GM21737 (cell line): ENCODE results near the gene CACNA1B.

Experiments
- ATAC-seq: cut with Tn5 transposase; IDR thresholded peaks from one replicate; pipeline ENCODE4 v1.9.1; 2021; ENCODE audit warnings: mild to moderate bottlenecking, moderate library complexity; ENCODE audit not compliant: unreplicated experiment

The CACNA1B gene

DNA sequence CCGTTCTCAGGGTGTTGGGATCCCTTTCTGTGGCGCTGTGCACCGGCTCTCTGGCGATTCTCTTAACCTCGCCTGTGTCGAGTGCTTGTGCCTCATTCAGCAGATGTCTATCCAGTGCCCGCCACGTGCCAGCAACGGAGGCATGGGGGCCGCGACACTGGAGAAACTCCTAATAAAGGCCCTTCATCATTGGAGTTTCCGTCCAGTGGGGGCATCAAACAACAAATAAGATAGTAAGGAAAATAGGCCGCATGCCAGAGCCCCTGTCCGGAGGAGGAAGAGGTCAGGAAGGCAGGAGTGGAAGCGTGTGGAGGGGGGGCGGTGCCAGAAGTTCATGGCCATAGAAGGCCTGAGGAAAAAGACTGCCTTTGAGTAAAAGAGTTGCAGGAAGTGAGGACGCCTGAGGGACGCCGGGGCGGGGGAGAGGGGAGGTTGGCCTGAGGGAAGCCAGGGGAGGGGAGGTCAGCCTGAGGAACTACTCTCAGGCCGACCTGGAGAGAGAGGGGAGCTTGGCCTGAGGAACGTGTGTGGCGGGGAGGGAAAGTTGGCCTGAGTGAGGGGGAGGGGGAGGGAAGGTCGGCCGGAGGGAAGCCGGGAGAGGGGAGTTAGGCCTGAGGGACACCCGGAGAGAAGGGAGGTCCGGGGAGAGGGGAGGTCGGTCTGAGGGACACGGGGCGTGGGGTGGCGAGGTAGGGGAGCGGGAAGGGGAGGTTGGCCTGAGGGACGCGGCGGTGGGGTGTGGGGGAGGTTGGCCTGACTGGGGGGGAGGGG lies 82.2 kb downstream of the CACNA1B start:
- no peak for ATAC-seq

DNA sequence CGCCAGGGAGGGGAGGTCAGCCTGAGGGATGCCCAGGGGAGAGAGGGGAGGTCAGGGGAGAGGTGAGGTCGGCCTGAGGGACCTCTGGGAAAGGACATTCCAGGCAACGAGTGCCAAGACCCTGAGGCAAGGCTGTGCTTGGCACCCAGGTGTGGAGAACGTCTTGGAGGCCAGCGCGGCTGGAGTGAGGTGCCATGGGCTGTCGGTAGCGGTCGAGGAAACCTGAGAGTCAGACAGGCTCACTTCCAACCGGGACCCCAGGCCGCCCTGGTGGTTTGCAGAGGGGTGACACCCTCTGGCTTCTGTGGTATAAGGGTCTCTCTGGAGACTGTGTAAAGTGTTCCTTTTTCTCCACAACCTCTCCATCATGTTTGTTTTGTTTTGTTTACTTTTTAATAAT lies 82.9 kb downstream of the CACNA1B start:
- ATAC-seq = no peak

GRCh38 chr9:137963525-137963924 lies 85.9 kb downstream of the CACNA1B start:
- no peak for ATAC-seq

DNA sequence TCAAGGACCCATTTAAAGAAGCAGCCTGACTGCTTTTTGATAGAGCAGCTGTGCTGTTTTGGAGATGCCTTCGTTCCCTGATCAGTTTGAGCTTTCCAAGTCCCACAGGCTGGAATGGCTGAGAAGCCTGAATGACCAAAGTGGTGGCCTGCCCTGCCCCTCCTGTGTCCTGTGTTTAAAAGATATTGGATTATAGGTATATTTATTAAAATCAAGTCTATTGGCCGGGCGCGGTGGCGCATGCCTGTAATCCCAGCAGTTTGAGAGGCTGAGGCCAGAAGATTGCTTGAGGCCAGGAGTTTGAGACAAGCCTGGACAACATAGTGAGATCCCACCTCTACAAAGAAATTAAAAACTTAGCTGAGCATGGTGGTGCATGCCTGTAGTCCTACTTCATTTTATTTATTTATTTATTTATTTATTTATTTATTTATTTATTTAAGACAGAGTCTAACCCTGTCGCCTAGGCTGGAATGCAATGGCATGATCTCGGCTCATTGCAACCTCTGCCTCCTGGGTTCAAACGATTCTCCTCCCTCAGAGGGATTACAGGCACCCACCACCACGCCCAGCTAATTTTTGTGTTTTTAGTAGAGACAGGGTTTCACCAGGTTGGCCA lies 87.7 kb downstream of the CACNA1B start:
- ATAC-seq = no peak

- no peak for ATAC-seq
Observed at GRCh38 chr9:137967280-137967953, 89.8 kb downstream of the CACNA1B start.

DNA sequence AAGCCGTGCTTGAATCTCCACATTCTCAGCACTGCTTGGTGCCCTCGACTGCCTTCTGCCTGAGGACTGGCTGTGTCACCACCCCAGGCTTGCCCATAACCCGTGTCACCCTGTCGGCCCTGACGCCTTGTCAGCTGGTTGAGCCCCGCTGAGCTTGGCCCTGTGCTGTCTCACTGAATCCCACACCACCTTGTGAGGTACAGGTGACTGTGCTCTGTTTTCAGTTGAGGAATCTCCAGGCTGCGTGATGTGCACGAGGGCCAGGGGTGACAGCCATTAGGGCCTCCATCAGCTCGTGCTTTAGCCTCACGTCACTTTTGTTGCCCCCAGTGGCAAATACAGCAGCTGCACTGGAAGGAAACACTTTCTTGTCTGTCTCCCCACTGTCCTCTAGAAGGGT lies 90.7 kb downstream of the CACNA1B start:
- no peak for ATAC-seq

DNA sequence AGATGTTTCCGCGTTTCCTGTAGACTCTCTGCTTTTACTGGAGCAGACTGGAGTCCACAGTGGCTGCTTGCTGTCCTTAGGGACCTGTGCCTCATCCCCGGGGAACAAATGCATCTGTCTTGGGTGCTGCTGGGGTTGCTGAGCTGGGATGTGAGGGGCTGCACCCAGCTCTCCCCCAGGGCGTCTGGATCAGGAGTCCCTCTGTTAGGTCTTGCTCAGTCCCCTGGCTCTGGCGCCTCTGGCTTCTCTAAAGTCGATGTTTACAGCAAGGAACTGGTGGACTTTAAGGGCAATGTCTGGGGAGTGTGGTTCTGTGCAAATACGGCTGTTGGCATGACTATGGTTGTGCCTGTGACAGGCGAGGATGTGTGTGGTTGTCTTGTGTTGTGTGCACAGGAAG lies 91.4 kb downstream of the CACNA1B start:
- ATAC-seq = no peak

DNA sequence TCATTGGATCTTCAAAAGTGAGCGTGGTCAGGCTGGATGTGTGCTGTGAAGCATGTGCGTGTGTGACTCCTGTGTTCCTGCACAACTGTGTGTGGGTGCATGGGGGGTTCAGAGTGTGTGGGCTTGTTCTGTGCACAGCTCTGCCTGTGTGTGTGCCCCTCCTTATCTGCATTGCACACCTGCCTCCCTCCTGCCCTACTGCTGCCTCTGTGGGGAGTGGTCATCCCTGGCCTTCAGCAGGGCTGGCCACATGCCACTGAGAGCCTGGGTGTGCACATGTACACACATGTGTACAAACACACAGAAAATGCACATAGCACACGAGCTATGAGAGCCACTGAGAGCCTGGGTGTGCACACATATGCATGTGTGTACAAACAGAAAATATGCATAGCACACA lies 92.1 kb downstream of the CACNA1B start:
- no peak for ATAC-seq

GRCh38 chr9:137970098-137970497 lies 92.5 kb downstream of the CACNA1B start:
- no peak for ATAC-seq

DNA sequence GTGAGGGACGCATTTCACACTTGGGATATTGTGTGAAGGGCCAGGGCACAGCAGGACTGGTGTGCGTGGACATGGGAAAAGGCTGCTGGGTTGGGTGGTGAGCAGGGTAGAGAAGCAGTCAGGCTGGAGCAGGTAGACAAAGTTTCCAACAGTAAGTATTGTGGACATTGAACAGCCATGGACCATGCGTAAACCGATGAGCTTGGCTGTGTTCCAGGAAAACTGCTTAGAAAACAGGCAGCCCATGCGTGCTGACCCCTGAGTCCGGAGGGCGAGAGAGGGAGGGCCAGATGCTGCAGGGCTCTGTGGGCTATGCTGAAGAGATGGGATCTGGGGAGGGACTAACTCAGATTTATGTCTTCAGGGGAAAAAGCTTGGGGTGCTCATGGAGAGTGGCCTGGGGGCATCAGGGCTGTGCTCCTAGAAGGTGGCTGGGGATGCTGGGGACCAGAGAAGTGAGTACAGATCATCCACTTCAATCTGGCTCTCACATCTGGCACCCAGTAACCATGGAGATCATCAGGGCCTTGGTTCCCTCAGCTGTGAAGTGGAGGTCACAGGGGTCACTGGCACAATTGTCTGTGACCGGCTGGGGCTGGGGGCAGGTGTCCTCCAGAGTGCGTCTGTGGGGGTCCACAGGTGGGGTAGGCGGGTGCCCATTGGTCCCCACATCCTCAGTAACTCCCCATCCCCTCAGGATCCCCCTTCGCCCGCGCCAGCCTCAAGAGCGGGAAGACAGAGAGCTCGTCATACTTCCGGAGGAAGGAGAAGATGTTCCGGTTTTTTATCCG lies 93.3 kb downstream of the CACNA1B start:
- no peak for ATAC-seq

- no peak for ATAC-seq
Observed at GRCh38 chr9:137971477-137972138, 94.0 kb downstream of the CACNA1B start.

GRCh38 chr9:137972355-137972987 lies 94.9 kb downstream of the CACNA1B start:
- ATAC-seq = no peak

GRCh38 chr9:137972988-137973470 lies 95.4 kb downstream of the CACNA1B start:
- no peak for ATAC-seq

- ATAC-seq = no peak
Observed at GRCh38 chr9:137973829-137974416, 96.3 kb downstream of the CACNA1B start.

DNA sequence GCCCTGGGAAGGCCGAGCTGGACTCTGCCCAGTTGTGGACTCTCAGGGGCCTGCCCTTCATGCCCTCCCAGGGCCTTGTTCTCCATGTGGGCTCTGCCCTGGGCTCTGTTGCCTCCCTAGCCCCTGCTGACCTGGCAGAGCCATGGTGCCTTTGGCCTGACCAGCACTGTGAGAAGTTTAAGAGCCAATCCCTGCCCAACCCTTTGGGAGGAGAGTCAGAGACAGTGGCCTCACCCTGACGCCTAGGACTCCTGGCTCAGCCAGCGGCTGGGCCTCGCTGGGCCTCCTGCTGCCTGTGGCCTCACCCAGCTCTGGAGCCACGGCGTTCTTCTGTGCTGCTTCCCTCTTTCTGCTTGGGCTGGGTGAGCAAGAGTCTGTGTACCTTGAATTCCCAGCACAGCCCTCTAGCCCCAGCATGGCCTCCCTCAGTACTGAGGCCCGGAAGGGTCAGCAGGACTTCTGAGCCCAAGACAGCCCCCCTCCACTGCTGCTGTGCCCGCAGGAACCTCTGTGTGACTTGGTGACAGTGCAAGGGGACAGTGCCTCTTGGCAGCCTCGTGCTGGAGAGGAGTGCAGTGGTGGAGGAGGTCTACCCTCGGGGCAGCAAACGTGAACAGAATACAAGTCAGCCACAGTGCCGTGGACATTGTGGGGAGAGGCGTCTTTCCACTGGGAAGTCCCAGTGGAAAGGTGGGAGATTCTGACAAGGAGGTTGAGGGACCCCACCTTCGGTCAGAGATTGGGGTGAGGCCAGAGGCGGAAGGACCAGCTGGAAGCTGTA lies 97.4 kb downstream of the CACNA1B start:
- ATAC-seq = no peak

DNA sequence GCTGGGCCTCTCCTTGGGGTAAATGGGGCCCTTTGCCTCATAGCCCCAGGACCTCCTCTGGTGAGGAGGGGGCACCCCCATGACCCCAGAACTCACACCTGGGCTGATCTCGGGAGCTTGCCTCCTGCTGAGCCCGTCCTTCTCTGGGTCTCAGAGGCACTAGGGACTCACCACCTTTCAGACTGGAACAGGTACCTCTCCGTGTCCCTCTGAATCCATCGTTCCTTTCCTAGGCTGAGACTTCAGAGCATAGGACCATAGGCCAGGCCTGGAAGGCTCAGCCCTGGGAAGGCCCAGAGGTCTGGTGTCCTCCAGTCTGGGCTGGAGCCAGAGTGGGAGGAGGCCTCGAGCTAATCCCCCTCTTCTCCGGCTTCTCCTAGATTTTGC lies 97.9 kb downstream of the CACNA1B start:
- ATAC-seq = no peak

DNA sequence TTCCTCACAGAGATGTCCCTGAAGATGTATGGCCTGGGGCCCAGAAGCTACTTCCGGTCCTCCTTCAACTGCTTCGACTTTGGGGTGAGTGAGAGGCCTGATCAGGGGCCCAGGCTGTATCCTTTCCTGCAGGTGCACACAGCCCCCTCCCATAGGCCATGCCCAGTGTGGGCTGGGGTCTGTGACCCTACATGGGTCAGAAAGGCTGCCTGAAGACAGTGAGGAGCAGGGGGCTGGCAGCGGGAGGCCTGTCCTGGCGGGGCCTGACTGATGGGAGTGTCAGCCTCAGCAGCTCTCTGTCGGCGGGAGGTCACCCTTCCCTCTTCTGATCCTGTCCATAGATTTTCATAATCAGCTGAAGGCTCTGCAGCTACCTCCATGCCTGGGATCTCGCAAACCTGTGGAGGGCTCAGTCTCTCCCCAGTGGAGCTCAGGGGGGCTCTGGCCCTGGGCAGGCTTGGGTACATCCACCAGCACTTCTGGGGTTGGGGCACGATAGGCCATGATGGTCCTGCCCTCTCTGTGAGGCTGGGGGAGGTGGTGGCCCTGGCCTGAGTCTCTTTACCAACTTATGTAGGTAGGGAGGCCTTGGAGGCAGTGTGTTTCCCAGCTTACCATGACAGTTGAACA lies 98.5 kb downstream of the CACNA1B start:
- ATAC-seq = no peak

DNA sequence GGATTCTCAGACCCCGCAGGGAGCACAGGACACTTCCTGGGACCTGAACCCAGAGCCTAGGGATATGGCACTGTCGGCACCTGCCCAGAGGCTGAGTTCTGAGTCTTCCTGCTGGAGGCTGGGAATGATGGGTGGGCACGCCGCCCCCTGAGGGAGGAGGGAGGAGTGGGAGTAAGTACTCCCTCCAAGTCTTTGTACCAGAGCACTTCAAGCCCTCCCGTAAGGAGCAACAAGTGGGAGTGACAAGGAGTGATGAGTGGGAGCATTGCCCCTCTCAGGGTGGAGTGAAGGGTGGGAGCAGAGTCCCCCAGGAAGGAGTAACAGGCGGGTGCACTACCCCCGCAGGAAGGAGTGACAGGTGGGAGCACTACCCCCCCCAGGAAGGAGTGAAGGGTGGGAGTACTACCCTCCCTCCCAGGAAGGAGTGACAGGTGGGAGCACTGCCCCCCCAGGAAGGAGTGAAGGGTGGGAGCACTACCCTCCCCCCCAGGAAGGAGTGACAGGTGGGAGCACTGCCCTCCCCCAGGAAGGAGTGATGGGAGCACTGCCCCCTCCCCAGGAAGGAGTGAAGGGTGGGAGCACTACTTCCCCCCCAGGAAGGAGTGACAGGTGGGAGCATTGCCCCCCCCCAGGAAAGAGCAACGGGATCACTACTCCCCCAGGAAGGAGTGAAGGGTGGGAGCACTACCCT lies 100.1 kb downstream of the CACNA1B start:
- no peak for ATAC-seq
